GM12873 (cell line): ENCODE data around the gene GMFB.

Experiments
- TF ChIP-seq, protein P1 (sequence below): IDR thresholded peaks from 2 replicates; pipeline ENCODE4 v1.5.1; 2012; ENCODE audit warnings: low read depth, mild to moderate bottlenecking, moderate library complexity, low read length, control low read depth; ENCODE audit not compliant: insufficient read depth; ENCODE audit errors: missing control alignments

The GMFB gene

GRCh38 chr14:54488646-54489317 is at the start of gene GMFB:
Gene GMFB, minus strand, starts transcription at chr14:54488980. Its CDS starts 53 bp downstream, at chr14:54488927.
- TF ChIP-seq, protein P1, sequence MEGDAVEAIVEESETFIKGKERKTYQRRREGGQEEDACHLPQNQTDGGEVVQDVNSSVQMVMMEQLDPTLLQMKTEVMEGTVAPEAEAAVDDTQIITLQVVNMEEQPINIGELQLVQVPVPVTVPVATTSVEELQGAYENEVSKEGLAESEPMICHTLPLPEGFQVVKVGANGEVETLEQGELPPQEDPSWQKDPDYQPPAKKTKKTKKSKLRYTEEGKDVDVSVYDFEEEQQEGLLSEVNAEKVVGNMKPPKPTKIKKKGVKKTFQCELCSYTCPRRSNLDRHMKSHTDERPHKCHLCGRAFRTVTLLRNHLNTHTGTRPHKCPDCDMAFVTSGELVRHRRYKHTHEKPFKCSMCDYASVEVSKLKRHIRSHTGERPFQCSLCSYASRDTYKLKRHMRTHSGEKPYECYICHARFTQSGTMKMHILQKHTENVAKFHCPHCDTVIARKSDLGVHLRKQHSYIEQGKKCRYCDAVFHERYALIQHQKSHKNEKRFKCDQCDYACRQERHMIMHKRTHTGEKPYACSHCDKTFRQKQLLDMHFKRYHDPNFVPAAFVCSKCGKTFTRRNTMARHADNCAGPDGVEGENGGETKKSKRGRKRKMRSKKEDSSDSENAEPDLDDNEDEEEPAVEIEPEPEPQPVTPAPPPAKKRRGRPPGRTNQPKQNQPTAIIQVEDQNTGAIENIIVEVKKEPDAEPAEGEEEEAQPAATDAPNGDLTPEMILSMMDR, result peak; percentile 39

DNA sequence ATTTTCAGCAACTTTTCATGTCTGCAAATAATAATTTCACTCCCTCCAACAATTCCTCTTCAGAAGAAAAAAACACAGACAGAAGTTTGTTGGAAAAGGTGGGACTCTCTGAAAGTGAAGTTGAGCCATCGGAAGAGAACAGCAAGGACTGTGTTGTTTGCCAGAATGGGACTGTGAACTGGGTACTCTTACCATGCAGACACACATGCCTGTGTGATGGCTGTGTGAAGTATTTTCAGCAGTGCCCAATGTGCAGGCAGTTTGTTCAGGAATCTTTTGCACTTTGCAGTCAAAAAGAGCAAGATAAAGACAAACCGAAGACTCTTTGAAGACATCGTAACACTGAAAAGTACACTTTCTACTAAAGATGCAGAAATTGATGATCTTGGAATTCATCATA is 49.3 kb upstream of the GMFB start:
- TF ChIP-seq, protein P1, result no peak

GRCh38 chr14:54537651-54538050 is 48.9 kb upstream of the GMFB start:
- TF ChIP-seq, protein P1, result no peak

DNA sequence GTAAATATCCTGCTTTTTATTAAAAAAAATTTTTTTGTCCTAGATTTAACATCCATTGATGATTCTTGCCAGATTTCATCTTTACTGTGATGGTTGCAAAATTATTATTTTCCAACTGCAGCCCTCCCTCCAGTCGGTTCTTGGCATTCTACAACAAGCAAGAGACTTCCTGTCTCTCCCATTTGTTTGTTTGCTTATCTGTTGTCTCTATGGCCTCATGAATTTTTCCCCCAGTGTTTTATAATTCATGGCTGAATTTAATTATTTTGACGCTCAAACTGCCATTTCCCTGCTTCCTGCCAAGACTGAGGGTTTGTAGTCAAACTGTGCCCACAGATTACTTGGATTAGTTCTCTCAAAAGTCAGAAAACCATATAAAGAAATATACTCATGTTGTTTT is 46.9 kb upstream of the GMFB start:
- TF ChIP-seq, protein P1, result no peak

DNA sequence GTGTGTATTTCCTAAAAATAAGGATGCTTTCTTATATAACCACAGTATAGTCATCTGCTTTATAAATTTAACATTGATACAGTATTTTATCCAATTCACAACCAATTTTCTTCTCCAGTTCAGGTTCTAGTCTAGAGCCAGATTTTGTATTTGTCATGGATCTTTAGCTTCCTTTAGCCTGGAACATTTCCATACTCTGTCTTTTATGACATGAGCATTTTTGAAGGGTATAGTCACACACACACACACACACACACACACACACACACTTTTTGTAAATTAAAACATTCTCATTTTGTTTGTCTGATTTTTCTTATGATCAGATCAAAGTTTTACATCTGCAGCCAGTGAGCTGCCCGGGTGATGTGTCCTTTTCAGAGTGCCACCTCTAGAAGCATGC is 46.3 kb upstream of the GMFB start:
- TF ChIP-seq, protein P1, result no peak

GRCh38 chr14:54533100-54533499 is 44.3 kb upstream of the GMFB start:
- TF ChIP-seq, protein P1, result no peak

DNA sequence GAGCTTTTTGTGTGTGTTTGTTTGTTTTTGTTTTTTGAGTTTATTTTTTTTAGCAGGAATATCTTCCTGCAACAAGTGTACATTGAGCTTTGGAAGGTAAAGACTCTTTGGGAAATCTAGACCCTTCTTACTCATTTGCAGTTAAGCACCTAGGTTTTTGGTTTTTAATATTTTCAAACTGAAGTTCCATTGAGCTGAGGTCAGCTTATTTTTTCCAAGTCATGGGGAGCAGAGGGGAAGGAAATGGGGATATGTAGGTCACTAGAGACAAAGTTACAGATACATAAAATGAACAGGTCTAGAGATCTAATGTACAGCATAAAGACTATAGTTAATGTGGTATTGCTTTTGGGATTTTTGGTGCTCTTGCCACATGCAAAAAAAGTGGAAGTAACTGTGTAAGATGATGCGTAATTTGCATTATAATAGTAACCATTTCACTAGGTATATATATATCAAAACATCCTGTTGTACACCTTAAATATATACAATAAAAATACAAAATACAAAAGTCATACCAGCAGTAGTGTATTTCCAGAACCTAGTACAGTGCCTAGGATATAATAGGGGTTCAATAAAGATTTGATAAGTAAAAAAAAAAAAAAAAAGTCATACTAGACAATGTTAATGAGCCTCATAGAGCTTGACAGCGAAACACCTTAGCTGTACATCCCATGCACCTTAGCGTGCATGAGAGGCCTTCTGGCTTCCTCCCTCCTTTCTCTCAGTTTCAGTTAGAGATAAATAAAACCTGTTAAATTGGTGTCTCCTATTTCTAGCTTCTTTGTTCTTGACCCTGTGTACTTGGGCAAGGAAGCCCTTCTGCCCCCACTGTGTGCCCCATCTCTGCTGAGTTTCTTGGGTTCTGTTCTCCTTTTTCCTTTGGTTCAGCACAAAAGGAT is 43.6 kb upstream of the GMFB start:
- TF ChIP-seq, protein P1, result no peak
